ENCODE results near the gene NCOA7. TPM values are rescaled to one million over a fixed set of nuclear protein-coding genes. Genes with fewer than 3 reads are reported as not detected.

NCOA7 gene
- total RNA-seq, 6 experiments from 2014 or later: 27.1 to 29.3 (median 28.6) TPM

GRCh38 chr6:125853756-125854155 is 63.0 kb downstream of the NCOA7 start:
- no peak for DNase-seq
- Mint-ChIP-seq H3K27ac (no peak overlapping the region), H3K9me3 (no peaks in the 10 kb centered on the region), H3K4me1 (ENCODE audit: low read depth) (peaks cover 2% of the 10 kb centered on the region), H3K27me3 (ENCODE audit: insufficient read depth) (no peaks in the 10 kb centered on the region), H3K4me3 (no peak overlapping the region), H3K36me3 (ENCODE audit: low read depth) (peaks cover 11% of the 10 kb centered on the region)
- TF ChIP-seq CTCF (IDR thresholded peaks at IDR 0.05): no peak

- no peak overlapping the region for H3K4me3 Mint-ChIP-seq
- H3K4me1 Mint-ChIP-seq (ENCODE audit: low read depth): peaks cover 7% of the 10 kb centered on the region
- H3K27ac Mint-ChIP-seq: no peak overlapping the region
- H3K27me3 Mint-ChIP-seq (ENCODE audit: insufficient read depth): no peaks in the 10 kb centered on the region
- DNase-seq: no peak
- no peak for TF ChIP-seq CTCF (IDR thresholded peaks at IDR 0.05)
- H3K36me3 Mint-ChIP-seq (ENCODE audit: low read depth): peaks cover 11% of the 10 kb centered on the region
- no peaks in the 10 kb centered on the region for H3K9me3 Mint-ChIP-seq
Observed at GRCh38 chr6:125854355-125854754, 63.6 kb downstream of the NCOA7 start.

- no peaks in the 10 kb centered on the region for H3K27me3 Mint-ChIP-seq (ENCODE audit: insufficient read depth)
- H3K4me3 Mint-ChIP-seq: no peak overlapping the region
Observed at GRCh38 chr6:125855783-125856182, 65.0 kb downstream of the NCOA7 start.

GRCh38 chr6:125857846-125858245 is 67.1 kb downstream of the NCOA7 start:
- H3K27ac Mint-ChIP-seq: no peak overlapping the region
- TF ChIP-seq CTCF (IDR thresholded peaks at IDR 0.05): no peak
- H3K4me3 Mint-ChIP-seq: no peak overlapping the region
- no peaks in the 10 kb centered on the region for H3K27me3 Mint-ChIP-seq (ENCODE audit: insufficient read depth)
- H3K9me3 Mint-ChIP-seq: no peaks in the 10 kb centered on the region
- peaks cover 14% of the 10 kb centered on the region for H3K4me1 Mint-ChIP-seq (ENCODE audit: low read depth)
- no peak for DNase-seq
- peaks cover 2% of the 10 kb centered on the region; the same call in 1 of the 2 replicates for H3K36me3 Mint-ChIP-seq (ENCODE audit: low read depth)

More at GRCh38 chr6:125855783-125856182, 65.0 kb downstream of the NCOA7 start:
- Mint-ChIP-seq H3K9me3 (no peaks in the 10 kb centered on the region), H3K36me3 (ENCODE audit: low read depth) (peaks cover 11% of the 10 kb centered on the region), H3K4me1 (ENCODE audit: low read depth) (peaks cover 14% of the 10 kb centered on the region), H3K27ac (no peak overlapping the region)
- TF ChIP-seq CTCF (IDR thresholded peaks at IDR 0.05): no peak
- no peak for DNase-seq

- TF ChIP-seq CTCF (IDR thresholded peaks at IDR 0.05): peak; percentile 79
- Mint-ChIP-seq H3K4me3 (no peak overlapping the region), H3K9me3 (no peaks in the 10 kb centered on the region), H3K27me3 (ENCODE audit: insufficient read depth) (no peaks in the 10 kb centered on the region), H3K27ac (peak overlapping the region; percentile 22), H3K36me3 (ENCODE audit: low read depth) (no peaks in the 10 kb centered on the region), H3K4me1 (ENCODE audit: low read depth) (peaks cover 14% of the 10 kb centered on the region)
- peak; percentile 47 for DNase-seq
Observed at GRCh38 chr6:125858427-125859320, 67.9 kb downstream of the NCOA7 start.

Data from HFFc6 (cell line).